ENCODE data around the gene NCKAP5. TPM values are rescaled to one million over a fixed set of nuclear protein-coding genes. Genes with fewer than 3 reads are reported as not detected.

Gene NCKAP5
- total and polyA plus RNA-seq, 2 donors (not counting 1 experiment from before 2014, with no cell fraction given): not detected

DNA sequence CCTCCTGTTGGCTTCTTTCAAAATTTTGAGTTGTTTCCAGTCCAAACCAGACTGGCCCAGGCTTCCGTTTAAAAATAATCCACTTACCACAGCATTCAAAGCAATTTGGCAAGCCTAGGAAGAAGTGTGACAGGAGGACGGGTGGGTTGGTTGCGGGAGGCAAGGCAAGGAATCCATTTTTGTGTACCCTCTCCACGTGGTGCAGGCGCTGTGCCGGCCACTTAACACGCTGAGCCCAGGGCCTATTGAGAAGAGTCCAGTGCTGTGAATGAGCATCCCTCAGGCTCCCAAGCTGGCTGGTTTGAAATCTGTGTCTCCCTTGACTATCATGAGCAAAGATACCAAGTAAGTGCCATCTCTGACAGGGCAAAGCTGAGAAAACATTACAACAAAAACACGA is 160.9 kb downstream of the NCKAP5 start:
- Mint-ChIP-seq H3K4me3 (no peak overlapping the region), H3K27me3 (peaks cover 6% of the 10 kb centered on the region), H3K27ac (no peak overlapping the region), H3K9me3 (ENCODE audit: insufficient read depth) (no peaks in the 10 kb centered on the region), H3K4me1 (no peaks in the 10 kb centered on the region)
- Histone ChIP-seq H4K20me1 (ENCODE audit: control insufficient read depth, insufficient read depth, low read length, poor library complexity, severe bottlenecking) (no peaks in the 10 kb centered on the region), H3K4me2 (replicated peaks; ENCODE audit: low read depth, low read length, poor library complexity, severe bottlenecking) (no peak overlapping the region), H2AFZ (ENCODE audit: insufficient read depth, low read depth, low read length, poor library complexity, severe bottlenecking) (no peak overlapping the region), H3K9ac (ENCODE audit: low read length) (no peak overlapping the region), H3K79me2 (ENCODE audit: control insufficient read depth, insufficient read depth, low read length) (no peaks in the 10 kb centered on the region), H3K4me3 (ENCODE audit: control extremely low read depth in 1 of 5, extremely low read depth in 1 of 5, insufficient read depth in 1 of 5, low read depth in 2 of 5, low read length in 4 of 5) (no peak overlapping the region), H3K27ac (ENCODE audit: low read length in 2 of 2) (no peak overlapping the region), H3K9me3 (ENCODE audit: control extremely low read depth in 1 of 3, control insufficient read depth in 2 of 3, insufficient read depth in 1 of 3, low read length in 2 of 3) (no peaks in the 10 kb centered on the region), H3K27me3 (replicated peaks in 1 of 4; ENCODE audit: control extremely low read depth in 1 of 4, control insufficient read depth in 3 of 4, insufficient read depth in 4 of 4, low read length in 3 of 4) (no peaks in the 10 kb centered on the region), H3K4me1 (ENCODE audit: control insufficient read depth in 2 of 2, insufficient read depth in 2 of 2, low read length in 2 of 2) (no peaks in the 10 kb centered on the region), H3K36me3 (replicated peaks in 1 of 2; ENCODE audit: control extremely low read depth in 1 of 2, control insufficient read depth in 1 of 2, extremely low read depth in 1 of 2, insufficient read depth in 2 of 2, low read length in 1 of 2) (no peaks in the 10 kb centered on the region)
- DNase-seq: no peak
- intact Hi-C loops (cut with micrococcal nuclease): no loop called here
- TF ChIP-seq, protein P1, sequence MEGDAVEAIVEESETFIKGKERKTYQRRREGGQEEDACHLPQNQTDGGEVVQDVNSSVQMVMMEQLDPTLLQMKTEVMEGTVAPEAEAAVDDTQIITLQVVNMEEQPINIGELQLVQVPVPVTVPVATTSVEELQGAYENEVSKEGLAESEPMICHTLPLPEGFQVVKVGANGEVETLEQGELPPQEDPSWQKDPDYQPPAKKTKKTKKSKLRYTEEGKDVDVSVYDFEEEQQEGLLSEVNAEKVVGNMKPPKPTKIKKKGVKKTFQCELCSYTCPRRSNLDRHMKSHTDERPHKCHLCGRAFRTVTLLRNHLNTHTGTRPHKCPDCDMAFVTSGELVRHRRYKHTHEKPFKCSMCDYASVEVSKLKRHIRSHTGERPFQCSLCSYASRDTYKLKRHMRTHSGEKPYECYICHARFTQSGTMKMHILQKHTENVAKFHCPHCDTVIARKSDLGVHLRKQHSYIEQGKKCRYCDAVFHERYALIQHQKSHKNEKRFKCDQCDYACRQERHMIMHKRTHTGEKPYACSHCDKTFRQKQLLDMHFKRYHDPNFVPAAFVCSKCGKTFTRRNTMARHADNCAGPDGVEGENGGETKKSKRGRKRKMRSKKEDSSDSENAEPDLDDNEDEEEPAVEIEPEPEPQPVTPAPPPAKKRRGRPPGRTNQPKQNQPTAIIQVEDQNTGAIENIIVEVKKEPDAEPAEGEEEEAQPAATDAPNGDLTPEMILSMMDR (IDR thresholded peaks at IDR 0.05): no peak
- TF ChIP-seq EZH2 (IDR thresholded peaks at IDR 0.05; ENCODE audit: borderline replicate concordance, insufficient read depth, low read depth, low read length, poor library complexity, severe bottlenecking): no peak
- ChIA-PET POLR2A (no interaction called here), CTCF (no interaction called here)
- WGBS (ENCODE audit: insufficient coverage): 92% methylated on average over 5 of the region's 8 CpGs
- ATAC-seq (ENCODE audit: low read depth): no peak

DNA sequence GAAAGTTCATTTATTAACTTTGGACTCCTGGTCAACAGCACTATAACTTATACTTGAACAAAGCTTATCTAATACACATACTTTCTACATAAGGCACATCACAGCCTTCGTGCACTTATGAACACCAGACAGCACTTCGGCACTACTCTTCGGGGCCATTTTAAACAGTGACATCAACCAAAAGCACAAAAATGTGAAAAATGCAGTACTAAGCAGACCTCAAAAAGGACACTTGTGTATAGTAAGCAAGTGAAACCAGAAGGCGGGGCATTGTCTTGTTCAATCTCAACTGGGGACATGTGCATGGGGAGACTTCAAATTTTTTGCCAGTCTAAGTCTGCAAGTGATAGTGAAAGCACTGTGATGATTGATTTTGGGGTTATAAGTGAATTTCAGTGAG is 163.0 kb downstream of the NCKAP5 start:
- H3K4me3 Mint-ChIP-seq: no peak overlapping the region
- H3K4me2 ChIP-seq (replicated peaks; ENCODE audit: low read depth, low read length, poor library complexity, severe bottlenecking): no peak overlapping the region
- ATAC-seq (ENCODE audit: low read depth): no peak
- H3K27me3 ChIP-seq (replicated peaks in 1 of 4; ENCODE audit: control extremely low read depth in 1 of 4, control insufficient read depth in 3 of 4, insufficient read depth in 4 of 4, low read length in 3 of 4): no peaks in the 10 kb centered on the region
- H3K27ac Mint-ChIP-seq: no peak overlapping the region
- H4K20me1 ChIP-seq (ENCODE audit: control insufficient read depth, insufficient read depth, low read length, poor library complexity, severe bottlenecking): no peaks in the 10 kb centered on the region
- TF ChIP-seq EZH2 (IDR thresholded peaks at IDR 0.05; ENCODE audit: borderline replicate concordance, insufficient read depth, low read depth, low read length, poor library complexity, severe bottlenecking): no peak
- TF ChIP-seq, protein P1 (IDR thresholded peaks at IDR 0.05): no peak
- no peaks in the 10 kb centered on the region for H3K36me3 ChIP-seq (replicated peaks in 1 of 2; ENCODE audit: control extremely low read depth in 1 of 2, control insufficient read depth in 1 of 2, extremely low read depth in 1 of 2, insufficient read depth in 2 of 2, low read length in 1 of 2)
- no peaks in the 10 kb centered on the region for H3K9me3 Mint-ChIP-seq (ENCODE audit: insufficient read depth)
- no peaks in the 10 kb centered on the region for H3K4me1 ChIP-seq (ENCODE audit: control insufficient read depth in 2 of 2, insufficient read depth in 2 of 2, low read length in 2 of 2)
- no peak overlapping the region for H3K4me3 ChIP-seq (ENCODE audit: control extremely low read depth in 1 of 5, extremely low read depth in 1 of 5, insufficient read depth in 1 of 5, low read depth in 2 of 5, low read length in 4 of 5)
- ChIA-PET CTCF (no interaction called here), POLR2A (no interaction called here)
- intact Hi-C loops (cut with micrococcal nuclease): no loop called here
- H3K9ac ChIP-seq (ENCODE audit: low read length): no peak overlapping the region
- H2AFZ ChIP-seq (ENCODE audit: insufficient read depth, low read depth, low read length, poor library complexity, severe bottlenecking): no peak overlapping the region
- H3K27me3 Mint-ChIP-seq: peaks cover 6% of the 10 kb centered on the region
- 83% methylated on average over 1 of the region's 4 CpGs for WGBS (ENCODE audit: insufficient coverage)
- no peaks in the 10 kb centered on the region for H3K79me2 ChIP-seq (ENCODE audit: control insufficient read depth, insufficient read depth, low read length)
- no peaks in the 10 kb centered on the region for H3K9me3 ChIP-seq (ENCODE audit: control extremely low read depth in 1 of 3, control insufficient read depth in 2 of 3, insufficient read depth in 1 of 3, low read length in 2 of 3)
- no peak for DNase-seq
- no peak overlapping the region for H3K27ac ChIP-seq (ENCODE audit: low read length in 2 of 2)
- H3K4me1 Mint-ChIP-seq: no peaks in the 10 kb centered on the region
